Renal pelvis (tissue), 4 donors: Measurements from ENCODE around the gene MAP3K3. TPM values are rescaled to one million over a fixed set of nuclear protein-coding genes. Genes with fewer than 3 reads are reported as not detected.

Source experiments
- DNase-seq: peaks from one replicate; pipeline ENCODE4 v3.0.0-alpha.2; 2013
- polyA plus RNA-seq, 3 donors: library from polyadenylated mRNA; unstranded; fragments of 120-200 nt; gene quantifications; one replicate each; pipeline ENCODE4 v1.2.1, GENCODE V29; 2013; ENCODE audit not compliant: insufficient read length in 3 of 3

Gene MAP3K3
- polyA plus RNA-seq, 3 donors, result 27.1 to 34.6 (median 32.4) TPM

DNA sequence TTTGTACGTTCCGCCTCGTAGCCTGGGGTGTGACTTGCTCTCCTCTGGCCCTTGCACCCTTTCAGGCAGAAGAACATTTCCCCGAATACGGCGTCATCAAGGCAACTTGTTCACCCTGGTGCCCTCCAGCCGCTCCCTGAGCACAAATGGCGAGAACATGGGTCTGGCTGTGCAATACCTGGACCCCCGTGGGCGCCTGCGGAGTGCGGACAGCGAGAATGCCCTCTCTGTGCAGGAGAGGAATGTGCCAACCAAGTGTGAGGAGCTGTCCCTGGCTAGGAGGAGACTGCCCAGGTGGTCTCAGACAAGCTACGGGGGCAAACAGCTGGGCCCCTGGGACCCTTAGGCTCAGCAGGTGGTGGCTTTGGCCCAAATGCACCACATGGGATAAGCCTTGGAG, 67.3 kb downstream of the MAP3K3 start:
- no peak for DNase-seq

DNA sequence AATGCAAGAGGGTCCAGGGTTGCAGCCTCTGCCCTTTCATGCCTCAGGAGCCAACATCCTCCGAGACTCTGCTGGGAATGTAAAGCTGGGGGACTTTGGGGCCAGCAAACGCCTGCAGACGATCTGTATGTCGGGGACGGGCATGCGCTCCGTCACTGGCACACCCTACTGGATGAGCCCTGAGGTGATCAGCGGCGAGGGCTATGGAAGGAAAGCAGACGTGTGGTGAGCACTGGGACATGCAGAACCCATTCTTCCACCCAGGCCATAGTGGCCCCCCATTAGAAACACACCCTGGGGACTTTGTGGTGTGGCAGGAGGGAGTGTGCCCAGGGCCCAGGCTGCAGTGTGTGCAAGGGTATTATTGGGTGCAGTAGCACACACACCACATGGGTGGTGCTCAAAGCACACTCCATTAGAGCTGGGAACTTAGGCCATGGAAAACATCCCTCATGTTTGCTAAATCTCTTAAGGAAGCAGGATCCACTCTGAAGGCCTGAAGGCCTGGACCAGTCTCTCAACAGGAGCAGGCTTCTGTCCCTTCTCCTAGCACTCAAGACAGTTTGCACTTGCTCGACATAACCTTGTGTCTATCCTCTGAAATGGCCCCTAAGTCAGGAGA, 70.1 kb downstream of the MAP3K3 start:
- no peak for DNase-seq

DNA sequence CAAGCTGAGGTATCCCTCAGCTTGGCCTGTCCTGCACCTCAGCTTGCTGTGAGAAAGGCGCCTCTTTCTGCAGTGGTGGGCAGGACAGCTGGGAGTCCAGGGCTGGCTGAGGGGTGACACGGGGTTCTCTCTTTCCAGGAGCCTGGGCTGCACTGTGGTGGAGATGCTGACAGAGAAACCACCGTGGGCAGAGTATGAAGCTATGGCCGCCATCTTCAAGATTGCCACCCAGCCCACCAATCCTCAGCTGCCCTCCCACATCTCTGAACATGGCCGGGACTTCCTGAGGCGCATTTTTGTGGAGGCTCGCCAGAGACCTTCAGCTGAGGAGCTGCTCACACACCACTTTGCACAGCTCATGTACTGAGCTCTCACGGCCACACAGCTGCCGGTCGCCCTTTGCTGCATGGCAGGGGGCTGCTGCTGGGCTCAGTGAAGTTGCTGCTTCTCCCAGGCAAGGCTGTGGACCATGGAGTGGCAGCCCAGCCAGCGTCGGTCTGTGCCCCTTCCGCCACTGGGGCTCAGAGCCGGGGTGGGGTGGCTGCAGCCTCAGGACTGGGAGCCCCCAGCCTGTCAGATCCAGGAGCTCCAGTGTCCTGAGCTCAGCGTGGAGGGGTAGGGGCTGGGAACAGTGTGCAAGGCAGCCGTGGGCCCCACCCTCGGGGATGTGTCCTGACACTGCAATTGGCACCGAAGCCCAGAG, 71.3 kb downstream of the MAP3K3 start:
- no peak for DNase-seq

DNA sequence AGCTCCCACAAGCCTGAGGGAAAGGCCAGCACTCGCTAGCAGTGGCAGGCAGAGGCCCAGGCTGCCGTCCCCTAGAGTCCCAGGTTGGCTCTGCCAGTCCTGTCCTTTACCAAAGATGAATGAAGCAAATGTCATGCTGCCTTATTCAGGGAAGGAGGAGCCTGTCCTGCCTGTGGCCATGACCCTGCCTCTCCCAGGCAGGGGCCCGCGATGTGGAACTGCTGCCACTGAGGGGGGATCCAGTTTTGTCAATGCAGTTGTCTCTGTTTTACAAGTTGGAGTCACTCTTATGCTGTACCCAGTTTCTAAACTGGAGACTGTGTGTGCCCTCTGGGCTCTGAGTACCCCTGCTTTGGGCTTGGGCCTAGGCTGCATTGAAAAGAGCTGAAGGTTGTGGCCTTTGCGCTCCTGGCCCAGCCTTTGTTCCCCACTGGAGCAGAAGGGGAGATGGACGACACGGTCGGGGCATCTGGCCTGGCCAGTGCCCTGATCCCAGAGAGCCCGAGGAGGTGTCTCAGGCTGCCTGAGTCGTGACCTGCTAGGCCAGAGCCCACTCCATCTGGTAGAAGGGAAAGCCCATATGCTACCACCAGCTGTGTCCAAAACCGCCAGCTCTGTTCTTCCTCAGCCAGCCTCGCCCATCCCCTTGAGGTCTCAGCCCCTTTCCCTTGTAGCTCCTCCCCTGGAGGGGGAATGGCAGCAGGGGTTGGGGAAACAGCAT, 72.2 kb downstream of the MAP3K3 start:
- no peak for DNase-seq

DNA sequence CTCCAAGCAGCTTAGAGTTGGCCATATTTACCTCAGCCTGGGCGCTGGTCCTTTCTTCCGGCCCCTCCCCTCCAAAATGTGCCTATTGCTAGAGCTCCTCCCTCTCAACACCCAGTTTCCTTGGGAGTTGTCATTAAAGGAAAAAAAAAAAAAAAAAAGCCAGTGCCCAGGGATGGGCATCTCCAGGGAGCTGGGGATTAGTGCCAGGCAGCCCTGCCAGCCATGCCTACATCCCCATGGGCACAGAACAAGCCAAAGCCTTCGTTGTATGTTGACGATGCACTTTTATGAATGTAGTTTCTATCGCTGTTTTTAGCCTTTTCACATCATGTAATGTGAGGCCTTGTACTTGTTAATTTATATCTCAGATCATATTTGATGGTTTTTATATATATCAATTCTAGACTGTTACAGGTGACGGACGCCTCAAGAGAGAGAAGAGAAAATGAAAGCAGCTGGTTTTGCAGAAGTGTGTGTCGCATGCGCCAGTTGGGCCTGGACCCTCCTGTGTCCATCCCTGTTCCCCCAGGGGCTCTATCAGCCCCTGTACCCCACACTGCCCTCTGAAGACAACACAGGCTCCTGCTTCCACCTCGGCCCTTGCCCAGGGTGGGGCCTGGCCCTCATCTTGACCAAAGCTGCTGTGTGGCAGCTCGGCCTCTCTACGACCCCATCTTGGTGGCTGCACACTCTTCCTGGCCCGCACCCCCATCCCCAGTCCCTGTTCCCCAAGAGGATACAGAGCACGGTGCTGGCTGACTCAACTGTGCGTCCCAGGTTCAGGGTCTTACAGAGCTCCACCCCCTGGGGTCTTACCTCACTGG, 72.9 kb downstream of the MAP3K3 start:
- DNase-seq, result no peak

DNA sequence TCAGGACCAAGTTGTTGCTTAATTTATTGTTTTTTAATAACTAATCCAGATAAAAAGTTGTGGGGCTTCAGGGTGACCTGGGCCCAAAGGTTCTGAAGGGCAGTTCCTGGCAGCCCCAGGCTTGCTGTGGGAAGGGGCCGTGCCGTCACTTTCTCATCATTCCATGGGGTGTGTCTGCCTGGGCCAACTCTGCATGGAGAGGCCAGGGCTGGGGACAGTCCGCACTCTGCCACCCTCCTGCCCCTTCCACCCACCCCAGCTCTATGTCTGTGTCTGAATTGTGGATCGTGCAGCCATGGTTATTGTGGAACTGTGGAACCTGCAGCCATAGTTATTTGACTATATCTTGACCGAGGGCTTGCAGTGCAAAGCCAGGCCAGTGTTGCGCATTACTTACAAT, 73.7 kb downstream of the MAP3K3 start:
- no peak for DNase-seq

DNA sequence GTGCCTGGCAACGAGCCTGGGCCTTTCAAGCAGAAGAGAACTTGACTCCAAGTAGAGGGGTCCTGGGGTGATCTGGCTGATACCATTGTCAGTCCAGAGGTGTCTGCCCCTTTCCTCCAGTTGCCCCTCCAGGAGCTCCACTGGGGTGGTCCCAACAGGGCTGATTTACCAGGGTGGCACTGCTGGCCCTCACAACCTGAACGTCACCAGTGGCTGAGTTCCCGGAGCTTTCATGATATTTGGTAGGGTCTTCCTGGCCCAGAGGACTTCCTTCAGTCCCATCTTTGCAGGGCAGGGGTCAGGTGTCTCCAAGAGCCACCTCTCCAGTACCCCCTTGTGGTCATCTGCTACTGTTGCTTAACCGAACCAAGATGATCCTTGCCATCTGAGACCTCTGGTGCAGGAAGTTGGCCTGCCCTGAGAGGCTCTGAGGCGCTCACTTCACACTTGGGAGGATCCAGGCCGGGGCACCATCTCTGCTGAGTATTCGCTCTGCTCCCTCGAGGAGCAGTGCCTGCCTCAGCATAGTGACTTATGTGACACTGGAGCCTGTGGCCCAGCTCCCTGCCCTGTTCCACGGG, 74.3 kb downstream of the MAP3K3 start:
- no peak for DNase-seq

DNA sequence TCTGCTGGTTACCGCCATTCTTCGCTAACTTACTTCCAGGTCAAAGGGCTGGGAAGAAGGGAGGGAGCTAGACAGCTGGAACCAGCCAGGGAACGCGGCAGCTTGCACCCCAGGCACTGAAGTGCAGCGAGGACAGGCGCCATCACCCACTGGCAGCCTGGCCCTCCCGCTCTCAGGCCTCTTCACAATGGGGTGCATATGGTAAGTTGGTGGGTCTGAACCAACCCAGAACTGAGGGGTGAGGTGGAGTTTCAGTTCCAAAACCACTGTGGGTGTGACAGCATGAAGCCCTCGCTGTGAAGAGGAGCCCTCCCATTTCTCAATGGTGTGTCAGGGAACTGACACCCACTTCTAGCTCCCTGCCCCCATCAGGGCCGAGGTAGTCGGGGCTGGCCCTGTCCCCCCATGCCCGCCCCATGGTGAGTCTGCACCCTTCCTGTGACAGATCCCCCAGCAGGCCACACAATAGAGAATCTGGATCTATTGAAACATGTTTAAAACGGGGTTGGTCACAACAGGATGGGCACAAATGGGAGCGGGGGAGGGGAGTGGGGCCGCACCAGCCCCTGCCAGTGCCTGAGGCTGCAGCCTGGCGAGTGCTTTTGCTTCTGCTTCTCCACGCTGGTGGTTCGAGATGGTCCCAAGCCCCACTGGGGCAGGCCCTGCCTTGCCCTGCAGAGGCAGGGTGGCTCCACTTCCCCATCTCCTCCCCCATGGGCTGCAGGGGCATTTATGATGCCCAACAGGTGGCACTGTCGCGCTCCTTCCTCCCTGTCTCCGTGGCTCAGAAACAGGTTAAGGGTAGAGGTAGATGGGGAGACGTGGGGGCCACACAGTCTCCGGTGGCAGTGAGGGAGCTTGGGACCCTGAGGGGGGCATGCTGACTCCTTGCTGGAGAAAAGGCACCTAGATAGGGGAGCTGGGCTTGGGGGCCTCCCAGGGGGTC, 75.4 kb downstream of the MAP3K3 start:
- DNase-seq, result no peak

DNA sequence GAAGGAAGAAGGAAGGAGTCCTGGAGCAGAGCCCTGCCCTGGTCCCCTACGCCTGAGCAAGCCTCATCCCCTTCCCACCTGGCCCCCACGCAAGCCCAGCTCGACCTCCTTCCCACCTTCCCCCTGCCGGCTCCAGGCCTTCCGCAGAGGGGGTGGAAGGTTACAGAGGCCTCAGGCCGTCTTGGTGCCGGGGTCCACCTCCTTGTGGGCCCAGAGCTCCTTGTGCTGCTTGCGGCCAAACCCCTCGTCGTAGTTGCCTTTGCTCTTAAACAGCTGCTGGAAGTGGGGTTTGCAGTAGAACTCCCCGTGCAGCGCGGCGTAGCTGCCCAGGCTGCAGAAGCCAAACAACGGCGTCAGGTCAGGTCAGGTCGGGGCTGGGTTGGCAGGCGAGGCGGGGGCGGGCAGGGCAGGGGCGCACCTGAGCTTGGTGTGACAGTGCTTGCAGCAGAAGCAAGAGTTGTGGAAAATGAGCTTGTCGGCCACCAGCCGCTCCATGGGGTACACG, 76.2 kb downstream of the MAP3K3 start:
- no peak for DNase-seq

DNA sequence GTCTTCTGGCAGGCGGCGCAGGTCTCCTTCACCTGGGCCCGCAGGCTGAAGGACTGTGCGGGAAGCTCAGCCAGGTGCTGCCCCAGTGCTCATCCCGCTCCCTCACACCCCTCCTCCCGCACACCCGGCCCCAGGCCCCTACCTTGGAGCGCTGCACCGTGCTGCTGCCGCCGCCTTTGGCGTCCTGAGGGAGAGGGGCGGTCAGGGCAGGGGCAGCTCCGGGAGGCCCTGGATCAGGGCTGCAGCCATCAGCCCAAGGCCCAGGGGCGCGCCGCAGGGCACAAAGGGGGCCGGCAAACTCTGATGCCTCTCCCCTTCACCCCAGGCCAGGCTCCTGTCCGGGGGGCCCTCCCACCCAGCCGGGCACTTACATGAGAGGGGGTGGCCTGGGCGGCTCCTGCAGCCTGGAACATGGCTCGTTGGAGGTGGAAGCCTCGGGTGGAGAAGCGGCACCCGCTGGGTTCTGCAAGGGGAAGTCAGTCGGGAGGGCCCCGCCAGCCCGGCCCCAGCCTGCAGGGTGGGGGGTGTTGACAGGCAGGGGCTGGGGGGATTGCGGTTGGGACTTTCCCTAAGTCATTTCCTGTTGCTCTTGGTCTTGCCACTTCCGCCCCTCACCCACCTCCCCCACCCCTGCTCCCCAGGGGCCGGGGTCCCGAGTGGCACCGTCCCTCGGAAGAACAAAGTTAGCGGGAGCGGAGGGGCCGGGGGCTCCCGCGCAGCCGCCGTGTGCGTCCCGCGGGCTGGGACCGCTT, 76.8 kb downstream of the MAP3K3 start:
- peak; percentile 27 for DNase-seq

DNA sequence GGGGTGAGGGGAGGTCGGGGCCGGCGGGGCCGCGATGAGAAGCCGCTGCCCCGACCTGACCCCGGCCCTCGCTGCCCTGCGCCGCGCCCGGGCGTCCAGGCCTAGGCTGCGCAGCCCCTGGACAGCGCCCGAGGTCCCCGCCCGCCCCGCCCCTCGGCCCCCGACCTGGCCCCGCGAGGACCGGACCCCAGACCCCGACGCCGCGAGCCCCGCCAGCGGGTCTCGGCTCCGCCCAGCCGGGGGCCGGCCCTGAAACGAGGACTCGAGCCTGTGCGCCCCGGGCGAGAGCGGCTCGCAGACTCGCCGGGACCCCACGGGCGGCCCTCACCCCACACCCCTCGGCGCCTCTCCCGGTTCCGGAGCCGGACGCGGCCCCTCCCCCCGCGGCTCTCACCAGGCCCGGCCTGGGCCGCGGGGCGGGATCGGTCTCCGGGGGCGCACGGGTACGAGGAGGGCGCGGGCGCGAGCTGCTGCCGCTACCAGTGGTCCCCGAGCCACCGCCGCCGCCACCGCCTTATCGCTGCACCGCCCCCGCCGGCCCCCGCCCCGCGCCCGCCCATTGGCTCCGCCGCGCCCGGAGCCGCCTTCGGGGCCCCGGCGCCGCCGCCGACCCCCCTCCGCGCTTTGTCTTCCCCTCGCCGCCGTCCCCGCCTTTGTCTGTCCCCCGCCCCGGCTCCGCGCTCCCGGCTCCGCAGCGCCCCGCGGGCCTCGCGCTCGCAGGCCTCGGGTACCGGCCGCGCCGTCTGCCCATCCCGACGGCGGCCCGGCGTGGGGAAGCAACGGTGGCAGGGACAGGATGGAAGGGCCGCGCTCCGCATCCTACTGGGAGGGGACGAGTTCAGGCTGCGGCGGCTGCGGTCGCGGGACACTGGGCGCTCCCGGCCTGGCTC, 77.7 kb downstream of the MAP3K3 start, which contains the start of gene LIMD2:
Gene LIMD2 (minus strand): TSS at position 488 of the 890 bp plus-strand sequence. CDS start 827 bp downstream, outside the sequence.
- peak; percentile 41 for DNase-seq

DNA sequence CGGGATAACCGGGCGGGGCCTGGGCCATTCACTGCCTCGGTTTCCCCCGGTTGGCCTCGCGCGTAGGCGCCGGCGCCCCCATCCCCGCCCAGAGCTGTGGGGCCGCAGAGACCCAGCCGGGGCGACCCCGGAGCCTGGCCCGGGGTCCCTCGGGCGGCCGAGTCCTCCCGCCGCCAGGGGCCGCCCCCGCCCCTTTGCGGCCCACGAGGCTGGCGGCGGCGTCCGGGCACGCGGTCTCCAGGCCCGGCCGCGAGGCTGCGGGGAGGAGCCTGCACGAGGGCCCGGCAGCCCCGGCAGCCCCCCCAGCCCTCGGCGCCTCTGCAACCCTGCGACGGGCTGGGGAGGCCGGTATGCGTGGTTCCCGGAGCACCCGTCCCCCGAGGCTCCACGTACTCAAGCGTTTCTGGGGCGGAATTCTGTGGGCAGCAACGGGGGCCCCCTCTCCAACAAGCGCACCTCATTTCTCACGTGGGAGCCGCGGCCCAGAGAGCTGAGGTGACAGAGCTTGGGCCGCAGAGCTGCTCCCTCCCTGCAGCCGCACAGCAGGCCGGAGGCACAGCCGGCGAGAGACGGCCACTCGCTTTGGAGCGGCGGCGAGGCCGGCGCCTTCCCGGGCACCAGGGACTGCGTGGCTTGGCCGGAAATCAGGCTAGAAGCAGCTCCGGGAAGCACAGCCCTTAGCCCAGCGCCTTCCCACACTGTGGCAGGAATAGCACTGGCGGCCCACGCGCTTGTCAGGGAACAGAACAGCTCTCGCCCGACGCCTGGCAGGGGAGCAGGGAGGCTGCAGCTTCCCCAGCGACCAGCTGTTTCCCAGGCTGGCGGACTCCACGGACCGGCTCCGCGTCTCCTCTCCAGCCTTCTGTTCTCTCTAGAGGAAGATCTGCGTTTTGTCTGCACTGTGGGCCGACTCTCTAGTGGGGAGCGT, 78.6 kb downstream of the MAP3K3 start:
- peak; percentile 39 for DNase-seq

DNA sequence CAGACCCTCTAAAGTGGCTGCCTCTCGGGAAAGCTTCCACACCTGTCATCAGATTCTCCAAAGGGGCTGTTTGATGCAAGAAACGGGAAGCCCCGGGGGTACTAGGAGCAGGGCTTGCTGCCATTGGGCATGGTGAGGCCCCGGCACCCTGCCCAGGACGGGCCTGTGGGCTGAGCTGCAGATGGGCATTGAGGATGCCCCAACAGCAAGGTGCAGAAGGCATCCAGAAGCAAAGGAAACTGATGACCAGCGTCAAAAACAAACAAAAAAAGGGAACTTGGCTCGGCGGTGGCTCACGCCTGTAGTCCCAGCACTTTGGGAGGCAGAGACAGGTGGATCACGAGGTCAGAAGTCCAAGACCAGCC, 79.2 kb downstream of the MAP3K3 start:
- DNase-seq, result no peak

DNA sequence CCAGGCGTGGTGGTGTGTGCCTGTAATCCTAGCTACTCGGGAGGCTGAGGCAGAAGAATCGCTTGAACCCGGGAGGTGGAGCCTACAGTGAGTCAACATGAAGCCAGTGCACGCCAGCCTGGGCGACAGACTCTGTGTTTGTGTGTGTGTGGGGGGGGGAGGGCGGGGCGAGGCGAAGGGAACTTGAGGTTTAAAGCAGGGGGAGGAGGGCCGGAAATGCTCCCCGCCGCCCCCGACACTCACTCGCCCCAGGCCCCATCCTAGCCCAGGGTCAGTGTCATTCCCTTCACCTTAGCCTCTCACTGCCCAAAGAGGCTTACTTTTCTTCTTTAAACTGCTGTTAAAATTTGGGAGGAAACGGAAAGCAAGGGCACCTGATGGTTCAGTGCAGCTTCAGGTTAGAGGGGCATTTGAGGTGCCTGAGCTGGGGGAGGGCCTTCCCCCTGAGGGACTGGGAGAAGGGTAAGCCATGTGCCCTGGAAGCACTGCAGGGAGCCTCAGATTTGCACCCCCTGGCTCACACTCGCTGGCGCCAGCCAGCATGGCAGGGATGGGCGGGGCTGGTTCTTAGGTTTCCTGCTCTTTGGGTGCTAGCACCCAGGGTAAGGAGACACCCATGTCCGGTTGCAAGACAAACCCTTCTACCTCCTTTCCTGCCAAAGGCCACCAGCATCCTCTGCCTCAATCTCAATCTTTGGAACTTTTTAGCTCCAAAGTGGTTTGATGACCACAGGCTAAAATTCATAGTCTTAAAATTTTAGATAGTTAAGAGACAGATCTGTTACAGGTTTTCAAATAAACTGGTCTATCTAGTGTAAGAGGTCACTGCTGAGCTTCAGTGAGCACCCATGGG, 79.9 kb downstream of the MAP3K3 start:
- DNase-seq, result no peak

DNA sequence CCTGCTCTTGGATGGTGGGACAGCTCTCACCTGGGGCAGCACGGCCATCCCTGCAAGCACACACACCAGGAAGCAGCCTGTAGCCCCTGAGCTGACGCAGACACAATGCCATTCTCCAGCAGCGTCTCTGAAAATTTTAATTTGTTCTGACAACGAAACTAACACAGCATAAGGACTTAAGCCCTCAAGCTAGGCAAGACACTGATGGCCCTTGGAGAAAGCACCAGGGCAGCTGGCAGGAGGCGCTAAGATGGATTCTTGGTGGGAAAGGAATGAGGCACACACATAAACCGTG, 80.5 kb downstream of the MAP3K3 start:
- DNase-seq, result no peak

DNA sequence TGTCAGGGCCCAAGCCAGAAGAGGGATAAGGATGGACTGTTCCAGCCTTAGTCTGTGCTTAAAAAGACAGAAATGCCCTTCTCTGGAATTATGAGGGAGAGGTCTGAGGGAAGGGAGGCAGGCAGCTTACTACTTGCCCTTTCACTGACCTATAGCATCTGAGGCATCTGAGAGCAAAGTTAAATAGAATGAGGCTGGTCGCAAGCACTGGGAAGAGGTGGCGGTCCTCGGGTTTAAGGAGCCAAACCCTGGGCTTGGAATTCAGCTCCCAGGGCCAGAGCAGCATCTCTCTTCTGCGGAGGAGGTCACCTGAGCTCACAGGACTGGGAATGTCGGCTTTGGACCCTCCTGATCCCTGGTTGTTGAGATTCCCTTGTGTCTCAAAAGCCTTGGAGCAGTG, 80.8 kb downstream of the MAP3K3 start:
- no peak for DNase-seq
